HepG2 (cell line): Measurements from ENCODE around the gene AQP10. TPM values are rescaled to one million over a fixed set of nuclear protein-coding genes. Genes with fewer than 3 reads are reported as not detected.

ENCODE experiments used
- BCL6 ChIP-seq: IDR thresholded peaks from 2 replicates; pipeline ENCODE4 v1.6.1; 2016; ENCODE audit warnings: missing genetic modification reagents, missing compliant biosample characterization
- DDIT3 ChIP-seq: sonication (generic); formaldehyde crosslinking; IDR thresholded peaks from 2 replicates; pipeline ENCODE4 v1.4.0; 2020; ENCODE audit warnings: mild to moderate bottlenecking, missing genetic modification reagents
- FOXM1 ChIP-seq: sonication (generic); formaldehyde crosslinking; IDR thresholded peaks from 2 replicates; pipeline ENCODE4 v1.5.0; 2020; ENCODE audit warnings: missing genetic modification reagents
- GMEB2 ChIP-seq: IDR thresholded peaks from 2 replicates; pipeline ENCODE4 v1.6.1; 2016; ENCODE audit warnings: missing biosample characterization, missing genetic modification reagents, low read depth
- JUN ChIP-seq: sonication (generic); formaldehyde crosslinking; IDR thresholded peaks from 2 replicates; pipeline ENCODE4 v1.4.0; 2020; ENCODE audit warnings: mild to moderate bottlenecking, missing genetic modification reagents
- MBD4 ChIP-seq: IDR thresholded peaks from 2 replicates; pipeline ENCODE4 v1.6.1; 2012; ENCODE audit warnings: low read length, inconsistent platforms, borderline replicate concordance
- MEF2D ChIP-seq: sonication (generic); formaldehyde crosslinking; IDR thresholded peaks from 2 replicates; pipeline ENCODE4 v1.5.1; 2020; ENCODE audit warnings: mild to moderate bottlenecking, missing genetic modification reagents
- MTF1 ChIP-seq: sonication (generic); formaldehyde crosslinking; IDR thresholded peaks from 2 replicates; pipeline ENCODE4 v1.5.0; 2020; ENCODE audit warnings: missing genetic modification reagents
- MYNN ChIP-seq: sonication (generic); formaldehyde crosslinking; IDR thresholded peaks from 2 replicates; pipeline ENCODE4 v1.4.0; 2020; ENCODE audit warnings: mild to moderate bottlenecking, low read depth, missing genetic modification reagents
- NR1H2 ChIP-seq: sonication (generic); formaldehyde crosslinking; IDR thresholded peaks from 2 replicates; pipeline ENCODE4 v1.8.1; 2022; ENCODE audit warnings: low read depth, missing genetic modification reagents, borderline replicate concordance
- REST ChIP-seq, 2 experiments: IDR thresholded peaks; 2 replicates each; pipeline ENCODE4 v1.6.1; 2011 to 2012; ENCODE audit warnings: low read length in 2 of 2, borderline replicate concordance in 1 of 2, low read depth in 1 of 2, mild to moderate bottlenecking in 1 of 2, moderate library complexity in 1 of 2
- RFXANK ChIP-seq: IDR thresholded peaks from 2 replicates; pipeline ENCODE4 v1.6.1; 2016
- SIX1 ChIP-seq: sonication (generic); formaldehyde crosslinking; IDR thresholded peaks from 2 replicates; pipeline ENCODE4 v1.4.0; 2020; ENCODE audit warnings: missing genetic modification reagents, borderline replicate concordance
- SMAD3 ChIP-seq: sonication (generic); formaldehyde crosslinking; IDR thresholded peaks from 2 replicates; pipeline ENCODE4 v1.4.0; 2020; ENCODE audit warnings: missing genetic modification reagents
- ZNF292 ChIP-seq: sonication (generic); formaldehyde crosslinking; IDR thresholded peaks from 2 replicates; pipeline ENCODE4 v1.8.1; 2022; ENCODE audit warnings: mild to moderate bottlenecking, low read depth, missing genetic modification reagents, borderline replicate concordance
- ZNF317 ChIP-seq: sonication (generic); formaldehyde crosslinking; IDR thresholded peaks from 2 replicates; pipeline ENCODE4 v1.5.0; 2020; ENCODE audit warnings: mild to moderate bottlenecking, missing genetic modification reagents
- ZNF414 ChIP-seq: sonication (generic); formaldehyde crosslinking; IDR thresholded peaks from 2 replicates; pipeline ENCODE4 v1.5.0; 2020; ENCODE audit warnings: missing genetic modification reagents
- ZNF607 ChIP-seq: sonication (generic); formaldehyde crosslinking; IDR thresholded peaks from 2 replicates; pipeline ENCODE4 v1.5.1; 2020; ENCODE audit warnings: missing genetic modification reagents, mild to moderate bottlenecking, borderline replicate concordance
- ZSCAN30 ChIP-seq: sonication (generic); formaldehyde crosslinking; IDR thresholded peaks from 2 replicates; pipeline ENCODE4 v1.5.0; 2020; ENCODE audit warnings: mild to moderate bottlenecking, missing genetic modification reagents
- ZUFSP ChIP-seq: sonication (generic); formaldehyde crosslinking; IDR thresholded peaks from 2 replicates; pipeline ENCODE4 v1.9.0; 2021; ENCODE audit warnings: missing genetic modification reagents, mild to moderate bottlenecking, borderline replicate concordance
- polyA plus RNA-seq, 8 experiments: library from polyadenylated mRNA; depleted of rRNA in 3 of 8; stranded (reverse) in 7 of 8; unstranded in 1 of 8; fragments of >200 nt; fragmentation: Illumina TruSeq in 4 of 8; extraction: Trizol in 4 of 8; gene quantifications; 2 replicates each; pipeline versions ENCODE4 v1.2.1 to v1.2.3, GENCODE V29; 2011 to 2016; ENCODE audit warnings: low read depth in 4 of 8, missing spikeins in 1 of 8, mixed read lengths in 1 of 8; ENCODE audit not compliant: insufficient read depth in 1 of 8
- total RNA-seq, 5 experiments: library from RNA; depleted of rRNA; stranded (reverse); fragments of >200 nt; fragmentation: Illumina TruSeq; extraction: Trizol; gene quantifications; 2 replicates each; pipeline ENCODE4 v1.2.3, GENCODE V29; 2016; ENCODE audit warnings: low read depth in 1 of 5

AQP10 gene
- total and polyA plus RNA-seq, 2 of the 13 experiments (the other 11 are each of a cell fraction or from before 2014, with no cell fraction given), result 0.30 TPM; not detected in 1

GRCh38 chr1:154334079-154335024 is 13.5 kb downstream of the AQP10 start (continued):
- TF ChIP-seq GMEB2 (CRISPR knock-in tag) (no peak), ZNF607 (CRISPR knock-in tag) (no peak), RFXANK (CRISPR knock-in tag) (no peak), MYNN (no peak; the same call in 1 of the 2 replicates), FOXM1 (CRISPR knock-in tag) (no peak), ZSCAN30 (CRISPR knock-in tag) (no peak), SMAD3 (CRISPR knock-in tag) (no peak), ZNF414 (no peak), SIX1 (no peak), MTF1 (CRISPR knock-in tag) (no peak), ZUFSP (CRISPR knock-in tag) (no peak), REST (IDR thresholded peaks at IDR 0.05; ENCODE audit: borderline replicate concordance in 1 of 2, low read depth in 1 of 2, low read length in 2 of 2) (no peak), MEF2D (CRISPR knock-in tag) (peak; percentile 39), ZNF317 (CRISPR knock-in tag) (0 out of 2 replicates have a peak, but pooled peaks have one; percentile 11), NR1H2 (CRISPR knock-in tag) (no peak), BCL6 (CRISPR knock-in tag) (0 out of 2 replicates have a peak, but pooled peaks have one; percentile 18), JUN (CRISPR knock-in tag) (no peak), MBD4 (no peak), DDIT3 (CRISPR knock-in tag) (no peak), ZNF292 (0 out of 2 replicates have a peak, but pooled peaks have one; percentile 18)
